HG02840 (cell line): ENCODE data around the gene SLC39A8.
"Not testable (repeated sequence)": the region's sequence is repeated elsewhere in the genome, so short reads cannot be mapped to it uniquely, and the experiment has no call there.

Experiments
- ATAC-seq: cut with Tn5 transposase; IDR thresholded peaks from one replicate; pipeline ENCODE4 v1.9.1; 2021; ENCODE audit warnings: mild to moderate bottlenecking, moderate library complexity, moderate number of reproducible peaks; ENCODE audit not compliant: unreplicated experiment, low FRiP score

The SLC39A8 gene

GRCh38 chr4:102344954-102345794 is at the start of gene SLC39A8:
TSS of gene SLC39A8 (minus strand) at chr4:102345482. CDS start at chr4:102344662, 820 bp downstream.
- ATAC-seq = peak; percentile 81

GRCh38 chr4:102392033-102392744 is 46.9 kb upstream of the SLC39A8 start:
- ATAC-seq = no peak

GRCh38 chr4:102390438-102390837 is 45.2 kb upstream of the SLC39A8 start:
- ATAC-seq = peak; percentile 82

- no peak for ATAC-seq
Observed at GRCh38 chr4:102388611-102389010, 43.3 kb upstream of the SLC39A8 start.

- ATAC-seq = no peak
Observed at GRCh38 chr4:102387552-102388150, 42.4 kb upstream of the SLC39A8 start.

GRCh38 chr4:102386966-102387365 is 41.7 kb upstream of the SLC39A8 start:
- ATAC-seq = no peak

GRCh38 chr4:102380253-102380652 is 35.0 kb upstream of the SLC39A8 start:
- not testable (repeated sequence) for ATAC-seq

- no peak for ATAC-seq
Observed at GRCh38 chr4:102362922-102363432, 17.7 kb upstream of the SLC39A8 start.

- no peak for ATAC-seq
Observed at GRCh38 chr4:102358128-102358527, 12.8 kb upstream of the SLC39A8 start.

- not testable (repeated sequence) for ATAC-seq
Observed at GRCh38 chr4:102357637-102358036, 12.4 kb upstream of the SLC39A8 start.

- no peak for ATAC-seq
Observed at GRCh38 chr4:102356562-102357202, 11.4 kb upstream of the SLC39A8 start.

- ATAC-seq = no peak
Observed at GRCh38 chr4:102355748-102356147, 10.5 kb upstream of the SLC39A8 start.

- no peak for ATAC-seq
Observed at GRCh38 chr4:102354671-102355454, 9.6 kb upstream of the SLC39A8 start.

- ATAC-seq = no peak
Observed at GRCh38 chr4:102352781-102353180, 7.5 kb upstream of the SLC39A8 start.

GRCh38 chr4:102350634-102351033 is 5.4 kb upstream of the SLC39A8 start:
- no peak for ATAC-seq

GRCh38 chr4:102348701-102349100 is 3.4 kb upstream of the SLC39A8 start:
- ATAC-seq = no peak

GRCh38 chr4:102345795-102346100 is 466 bp upstream of the SLC39A8 start:
- ATAC-seq = no peak

- ATAC-seq = peak; percentile 46
Observed at GRCh38 chr4:102344520-102344953, 745 bp downstream of the SLC39A8 start.

GRCh38 chr4:102343964-102344519 is 1.2 kb downstream of the SLC39A8 start:
- ATAC-seq = peak; percentile 36
